Stimulated activated naive CD4-positive, alpha-beta T cell treated with Interleukin-2 at 50 U/mL for 16 hours (primary cell): Measurements from ENCODE around the gene KIRREL3.
"Not testable (repeated sequence)": the region's sequence is repeated elsewhere in the genome, so short reads cannot be mapped to it uniquely, and the experiment has no call there.

Experiments
- DNase-seq: peaks from one replicate; lab custom pipeline; 2025; lab: John Stamatoyannopoulos, UW

KIRREL3 gene

DNA sequence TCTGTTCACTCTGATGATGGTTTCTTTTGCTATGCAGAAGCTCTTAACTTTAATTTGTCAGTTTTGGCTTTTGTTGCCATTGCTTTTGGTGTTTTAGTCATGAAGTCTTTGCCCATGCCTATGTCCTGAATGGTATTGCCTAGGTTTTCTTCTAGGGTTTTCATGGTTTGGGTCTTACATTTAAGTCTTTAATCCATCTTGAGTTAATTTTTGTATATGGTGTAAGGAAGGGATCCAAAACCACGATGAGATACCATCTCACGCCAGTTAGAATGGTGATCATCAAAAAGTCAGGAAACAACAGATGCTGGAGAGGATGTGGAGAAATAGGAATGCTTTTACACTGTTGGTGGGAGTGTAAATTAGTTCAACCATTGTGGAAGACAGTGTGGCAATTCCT lies 48.0 kb downstream of the KIRREL3 start:
- DNase-seq: not testable (repeated sequence)

DNA sequence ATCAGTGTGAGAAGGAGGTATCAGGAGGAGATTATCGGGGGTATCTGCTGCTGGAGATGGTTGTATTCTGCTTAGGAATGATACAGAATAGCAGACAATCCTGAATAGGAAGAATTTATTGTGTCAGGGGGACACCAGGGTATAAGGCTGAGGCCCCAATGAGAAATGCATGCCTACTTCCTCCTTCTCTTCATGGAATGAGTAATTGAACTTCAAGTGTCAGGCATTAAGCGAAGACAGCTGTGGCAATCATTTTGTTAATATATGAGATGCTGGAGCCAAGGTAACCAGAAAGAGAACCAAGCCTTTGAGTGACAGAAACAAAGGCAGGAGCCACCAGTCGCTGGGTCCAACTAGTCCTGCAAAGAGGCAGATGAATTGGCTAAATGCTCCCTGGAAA lies 49.1 kb downstream of the KIRREL3 start:
- no peak for DNase-seq

DNA sequence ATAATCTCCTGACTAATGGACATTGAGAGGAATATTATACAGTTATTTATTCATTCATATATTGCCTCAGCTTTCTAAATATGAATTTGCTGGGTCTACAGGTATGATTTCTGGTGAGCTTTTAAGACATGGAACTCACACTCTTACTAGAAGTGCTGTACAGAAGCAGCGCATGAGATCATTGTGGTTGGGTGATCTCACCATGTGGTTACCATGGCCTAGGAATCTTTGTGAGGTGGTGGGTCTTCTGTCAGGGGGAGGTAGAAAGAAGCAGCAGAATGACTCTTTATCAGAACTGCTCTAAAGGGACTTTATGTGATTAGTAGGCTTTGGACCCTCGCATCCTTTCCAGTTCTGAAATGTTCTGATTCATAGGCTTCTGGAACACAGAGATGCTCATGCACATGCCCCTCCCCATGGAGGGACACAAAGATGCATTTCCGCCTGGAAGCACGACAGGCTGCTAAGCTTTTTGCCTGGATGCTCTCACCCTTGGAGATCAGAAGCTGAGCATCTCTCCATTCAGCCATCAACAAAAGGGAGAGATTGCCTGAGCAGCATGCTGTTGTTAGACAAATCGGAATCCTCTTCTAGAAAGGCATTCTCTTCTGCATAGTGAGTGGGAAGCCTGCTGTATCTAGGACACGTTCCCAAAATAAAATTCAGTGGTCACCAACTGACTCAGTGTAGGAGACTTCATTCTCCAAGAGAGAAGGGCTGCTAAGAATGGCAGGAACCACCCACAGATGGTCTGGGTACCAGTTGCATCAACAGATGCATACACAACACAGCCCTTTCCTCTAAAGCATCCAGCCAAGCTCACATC lies 51.3 kb downstream of the KIRREL3 start:
- DNase-seq: no peak

DNA sequence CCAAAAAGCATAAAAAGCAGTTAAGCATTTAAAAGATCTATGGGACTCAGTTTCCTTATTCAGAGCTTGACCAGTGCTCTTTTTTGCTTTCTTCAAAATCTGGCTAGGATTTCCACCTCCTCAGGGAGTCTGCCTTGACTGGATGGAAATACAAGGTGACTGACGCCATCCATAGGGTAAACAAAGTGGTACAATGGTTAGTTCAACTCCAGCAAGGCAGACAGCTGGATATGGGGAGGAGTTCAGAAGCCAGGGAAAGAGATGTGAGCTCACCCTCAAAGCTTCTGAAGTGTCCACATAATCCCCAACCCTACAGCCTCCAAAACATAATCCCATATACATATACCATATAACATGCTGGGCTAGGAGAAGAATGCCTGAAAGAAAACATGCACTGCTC lies 52.0 kb downstream of the KIRREL3 start:
- no peak for DNase-seq

DNA sequence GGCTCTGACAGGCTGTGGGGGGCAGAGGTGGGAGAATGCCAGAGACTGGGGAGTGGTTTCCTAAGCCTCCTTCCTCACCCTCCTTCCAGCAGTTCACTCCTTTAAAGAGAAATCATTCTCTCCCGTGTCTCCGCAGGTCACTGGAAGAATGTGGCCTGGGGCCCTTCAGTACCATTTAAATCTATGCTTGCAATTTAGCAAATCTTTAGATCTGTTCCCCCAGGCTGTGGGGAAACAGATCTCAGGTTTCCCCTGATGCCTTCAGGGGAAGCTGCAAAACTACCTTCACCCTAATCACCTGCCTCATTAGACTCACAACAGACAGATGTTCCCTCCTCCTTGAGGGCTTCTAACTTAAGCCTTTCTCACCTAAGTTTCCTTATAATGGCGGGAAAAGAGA lies 55.3 kb downstream of the KIRREL3 start:
- DNase-seq: no peak

DNA sequence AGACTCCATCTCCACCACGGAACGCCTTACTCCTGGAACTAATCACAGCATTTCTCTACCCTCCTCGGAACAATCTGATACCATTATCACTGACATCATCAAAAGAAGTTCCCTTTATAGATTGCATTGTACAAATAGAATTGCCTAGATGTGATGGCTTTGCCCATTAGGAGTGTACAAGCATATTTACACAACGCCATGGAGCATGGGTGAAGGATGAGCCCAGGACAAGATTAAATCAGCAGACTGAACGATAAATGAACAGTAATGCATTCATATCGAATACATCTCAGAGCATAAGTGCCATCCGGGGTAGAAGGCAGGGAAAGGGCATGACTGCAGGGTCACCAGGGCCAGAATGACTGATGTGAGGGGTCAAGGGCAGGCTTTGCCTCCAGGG lies 57.3 kb downstream of the KIRREL3 start:
- DNase-seq: no peak

DNA sequence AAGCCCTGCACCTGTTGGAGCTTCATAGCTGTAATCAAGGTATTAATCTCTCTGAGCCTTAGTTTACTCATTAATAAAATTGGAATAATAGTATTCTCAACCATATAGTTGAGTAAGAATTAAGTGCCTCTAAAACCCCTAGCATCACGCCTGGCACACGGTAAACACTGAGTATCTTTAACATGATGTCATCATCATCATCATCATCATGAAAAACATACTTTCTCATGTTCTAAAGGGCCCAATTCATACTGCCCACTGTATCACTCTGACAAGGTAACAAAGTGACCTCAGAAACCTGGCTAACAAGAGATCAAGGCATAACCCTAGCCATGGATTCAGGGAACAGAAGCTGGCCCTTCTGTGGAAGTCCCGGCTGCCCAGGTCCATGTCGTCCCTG lies 58.4 kb downstream of the KIRREL3 start:
- no peak for DNase-seq

DNA sequence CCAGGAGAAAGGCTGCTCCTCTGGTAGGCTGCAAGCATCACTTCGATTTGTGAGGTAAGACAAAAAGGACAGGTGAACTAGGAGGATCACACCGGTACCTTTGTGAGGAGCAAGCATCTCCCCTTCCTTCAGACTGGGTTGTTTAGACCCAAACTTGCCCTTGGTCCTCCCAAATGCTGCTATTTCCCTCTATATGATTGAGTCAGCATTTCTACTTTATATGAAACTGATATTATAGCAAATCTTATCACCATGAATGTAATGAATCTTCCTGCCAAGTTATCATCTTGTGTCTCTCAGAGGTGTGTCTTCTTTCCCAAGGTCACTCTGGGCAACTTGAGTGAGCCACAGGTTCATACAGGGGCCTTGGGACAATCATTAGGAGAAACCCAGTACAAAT lies 61.0 kb downstream of the KIRREL3 start:
- DNase-seq: no peak

DNA sequence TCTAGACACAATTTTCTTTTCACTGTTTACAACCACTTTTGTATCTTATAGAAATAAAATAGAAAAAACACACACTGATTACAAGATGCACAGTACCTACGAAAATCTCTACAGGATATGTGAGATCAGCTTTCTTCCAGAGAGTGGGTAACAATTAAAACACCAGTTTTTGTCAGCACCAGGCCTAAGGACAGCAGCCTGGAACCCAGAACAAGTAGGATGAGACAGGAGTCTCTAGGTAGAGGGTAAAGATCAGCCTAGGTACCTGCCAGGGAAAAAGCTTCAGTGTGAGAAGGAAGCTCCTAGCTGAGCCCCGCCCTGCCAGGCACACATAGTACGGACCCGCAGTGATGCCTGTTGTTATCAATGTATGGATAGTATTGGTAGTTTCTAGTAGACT lies 61.9 kb downstream of the KIRREL3 start:
- DNase-seq: no peak

DNA sequence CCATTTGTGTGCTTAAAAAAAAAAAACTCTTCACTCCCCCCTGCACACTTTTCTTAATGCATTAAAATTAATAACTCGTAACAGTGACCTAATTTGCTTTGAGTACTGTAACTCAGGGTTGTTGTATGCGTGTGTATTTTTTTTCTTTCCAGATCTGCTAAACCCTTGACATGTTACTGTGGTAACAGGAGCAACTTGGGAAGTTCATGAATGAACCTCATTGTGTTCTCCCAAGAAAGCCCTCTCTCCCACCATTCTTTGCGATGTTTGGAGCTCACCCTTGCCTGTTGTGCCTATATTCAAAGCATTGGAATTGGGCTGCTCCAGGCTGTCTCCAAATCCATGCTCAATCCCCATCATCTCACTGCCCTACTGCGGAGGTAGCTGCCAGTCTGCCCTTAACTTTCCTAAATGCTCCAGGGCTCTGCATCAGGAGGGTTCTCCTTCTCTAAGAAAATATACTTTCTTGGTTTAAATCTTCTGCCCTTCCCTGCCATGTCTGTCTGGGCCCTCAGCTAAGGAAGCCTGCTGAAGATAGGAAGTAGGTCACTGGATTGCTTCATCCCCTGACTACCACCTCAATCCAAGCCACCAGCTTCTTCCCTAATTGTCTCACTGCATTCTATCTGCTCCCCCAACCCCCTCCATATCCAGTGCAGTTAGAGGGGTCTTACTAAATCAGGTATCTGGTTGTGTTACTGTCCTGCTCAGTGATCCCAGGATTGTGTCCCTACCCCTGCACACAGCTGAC lies 70.3 kb downstream of the KIRREL3 start:
- no peak for DNase-seq

DNA sequence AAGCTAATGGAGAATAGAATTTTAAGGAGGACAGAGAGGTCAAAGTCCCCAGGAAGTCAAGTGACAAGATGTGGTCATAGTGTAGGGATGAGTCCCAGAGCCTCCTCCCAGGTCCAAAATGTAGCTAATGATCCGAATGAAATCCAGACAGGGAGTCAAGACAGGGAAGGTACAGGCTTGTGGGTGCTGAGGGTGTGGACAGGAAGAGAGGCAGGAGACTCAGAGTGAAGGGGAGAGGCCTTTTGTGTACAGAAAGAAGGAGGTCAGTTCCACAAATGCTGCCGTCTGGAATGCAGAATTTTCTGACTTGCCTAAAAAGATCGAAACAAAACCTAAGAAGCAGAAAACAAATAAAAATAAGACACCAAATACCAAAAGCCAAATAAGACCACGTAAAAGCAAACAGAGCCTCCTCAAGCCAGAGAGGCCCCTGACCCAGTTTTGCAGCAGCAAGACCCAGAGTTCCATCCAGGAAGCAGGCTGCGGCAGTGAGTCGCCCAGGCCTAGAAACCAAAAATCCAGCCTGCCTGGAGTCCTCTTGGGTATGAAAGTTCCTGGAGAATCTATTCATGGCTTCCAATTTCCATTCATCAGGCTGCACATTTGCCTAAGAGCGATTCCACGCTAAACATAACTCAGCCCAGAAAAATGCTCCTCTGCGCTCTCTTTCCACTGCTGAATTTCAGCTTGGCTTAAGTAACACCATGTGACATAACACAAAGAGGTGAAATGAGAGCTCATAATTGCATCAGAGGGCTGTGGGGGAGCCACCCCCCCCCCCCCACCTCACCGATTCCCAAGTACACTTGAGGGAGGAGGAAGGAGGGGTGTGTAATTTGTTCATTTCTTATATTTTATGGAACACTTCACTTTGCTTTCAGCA lies 71.2 kb downstream of the KIRREL3 start:
- no peak for DNase-seq

DNA sequence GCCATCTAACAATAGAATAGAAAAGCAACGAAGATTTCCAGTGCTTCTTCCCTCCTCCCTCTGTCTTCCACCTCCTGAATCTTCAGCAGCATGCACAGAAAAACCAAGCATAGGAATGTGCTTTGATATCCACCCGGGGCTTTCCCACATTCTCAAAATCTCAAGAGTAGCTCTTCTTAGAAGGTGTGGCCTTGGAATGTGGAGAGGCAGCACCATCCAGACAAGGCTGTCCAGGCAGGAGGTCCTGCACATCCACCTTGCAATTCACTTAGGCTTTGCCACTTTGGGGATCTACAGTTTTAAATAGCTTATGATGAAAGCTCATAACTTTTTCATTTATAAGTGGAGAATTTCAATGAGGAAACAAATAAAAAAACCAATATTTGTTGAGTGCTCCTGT lies 72.9 kb downstream of the KIRREL3 start:
- DNase-seq: no peak

DNA sequence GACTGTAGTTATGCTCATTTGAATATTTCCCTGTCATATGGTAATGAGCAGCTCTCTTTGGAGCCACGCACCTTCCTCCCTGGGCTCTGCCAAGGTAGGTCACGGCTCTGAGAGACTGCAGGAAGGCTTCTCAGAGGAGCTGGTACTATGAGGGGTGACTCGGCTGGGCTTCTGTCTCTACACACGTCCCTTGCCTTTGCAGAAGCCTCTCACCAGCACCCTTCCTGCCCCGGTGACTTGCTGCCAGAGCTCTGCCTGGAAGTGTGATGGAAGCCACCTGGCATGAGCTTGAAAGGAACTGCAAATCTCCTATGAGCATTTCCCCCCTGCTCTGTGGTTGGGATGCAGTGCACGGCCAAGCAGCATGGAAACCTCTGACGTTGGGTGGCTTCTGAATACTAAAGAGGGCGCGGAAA lies 74.2 kb downstream of the KIRREL3 start:
- no peak for DNase-seq

DNA sequence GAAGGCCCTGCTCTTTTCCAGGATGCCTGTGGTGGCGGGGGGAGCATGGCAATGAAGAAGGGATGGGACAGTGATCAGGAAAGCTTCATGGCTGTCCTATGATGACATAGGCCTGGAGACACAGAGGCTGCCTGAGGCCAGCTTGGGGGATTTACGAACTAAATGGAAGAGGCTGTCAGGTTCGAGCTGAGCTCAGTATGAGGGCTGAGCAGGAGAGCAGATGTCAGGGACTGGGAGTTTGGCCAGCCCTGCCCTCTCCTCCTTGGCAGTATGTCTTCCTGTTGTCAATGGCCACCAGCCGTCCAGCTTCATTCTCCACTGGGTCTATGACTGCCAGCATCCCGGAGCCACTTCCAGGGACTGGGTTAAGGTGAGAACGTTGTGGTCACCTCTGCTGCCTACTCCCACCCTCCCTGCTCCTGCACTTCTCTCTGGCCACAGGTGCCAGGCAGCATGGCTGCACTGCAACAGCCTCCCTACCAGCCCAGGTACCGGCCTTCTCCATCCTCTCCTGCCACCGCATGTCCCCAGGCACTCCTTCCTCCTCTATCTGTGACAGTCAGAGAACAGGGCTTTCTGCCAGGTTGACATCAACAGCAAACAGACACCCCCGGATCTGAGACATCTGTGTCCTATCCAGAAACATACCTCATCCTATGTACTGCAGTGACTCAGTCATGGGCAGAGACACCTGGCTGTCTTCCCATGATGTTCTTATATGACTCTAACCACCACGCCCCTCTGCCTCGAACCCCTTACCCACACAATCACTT lies 75.1 kb downstream of the KIRREL3 start:
- no peak for DNase-seq

DNA sequence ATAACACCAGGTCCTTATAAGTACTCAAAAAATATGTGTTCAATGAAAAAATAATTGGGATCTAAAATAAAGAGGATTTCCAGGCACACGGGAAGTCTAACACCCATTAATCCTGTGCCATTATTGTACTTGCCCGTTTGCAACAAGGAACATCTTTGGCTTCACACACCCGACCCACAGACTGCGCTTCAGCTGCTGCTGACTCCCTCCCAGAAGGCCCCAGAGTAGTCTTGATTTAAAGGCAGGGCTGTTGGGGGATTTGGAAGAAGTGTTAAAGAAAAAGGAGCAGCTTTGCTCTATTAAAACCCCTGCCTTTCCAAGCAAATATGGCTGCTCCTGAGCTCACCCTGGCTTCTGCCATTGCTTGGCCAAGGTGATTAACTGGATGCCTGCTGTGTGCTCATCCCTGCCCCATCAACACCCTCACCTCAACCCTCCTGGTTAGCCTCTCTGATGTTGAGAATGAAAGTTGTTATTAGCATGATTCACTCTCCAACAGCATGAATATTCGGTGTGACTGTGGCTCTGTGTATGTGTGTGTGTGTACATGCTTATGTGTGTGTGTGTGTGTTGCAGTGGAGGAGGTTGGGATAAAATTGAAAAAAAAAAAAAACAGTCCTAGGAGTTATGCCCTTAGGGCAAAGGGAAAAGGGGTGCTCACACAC lies 76.1 kb downstream of the KIRREL3 start:
- DNase-seq: no peak

DNA sequence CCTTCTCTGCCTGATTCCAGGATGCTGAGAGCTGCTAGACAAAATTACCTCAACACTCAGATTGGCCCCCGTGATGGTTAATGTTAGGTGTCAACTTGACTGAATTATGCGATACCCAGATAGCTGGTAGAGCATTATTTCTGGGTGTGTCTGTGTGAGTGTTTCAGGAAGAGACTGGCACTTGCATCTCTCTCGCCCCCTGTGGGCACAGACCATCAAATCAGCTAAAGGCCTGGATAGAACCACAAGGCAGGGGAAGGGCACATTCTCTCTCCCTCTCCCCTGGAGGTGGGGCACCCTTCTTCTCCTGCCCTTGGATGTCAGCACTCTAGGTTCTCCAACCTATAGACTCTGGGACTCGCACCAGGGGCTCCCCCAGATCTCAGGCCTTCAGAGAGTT lies 79.7 kb downstream of the KIRREL3 start:
- no peak for DNase-seq

DNA sequence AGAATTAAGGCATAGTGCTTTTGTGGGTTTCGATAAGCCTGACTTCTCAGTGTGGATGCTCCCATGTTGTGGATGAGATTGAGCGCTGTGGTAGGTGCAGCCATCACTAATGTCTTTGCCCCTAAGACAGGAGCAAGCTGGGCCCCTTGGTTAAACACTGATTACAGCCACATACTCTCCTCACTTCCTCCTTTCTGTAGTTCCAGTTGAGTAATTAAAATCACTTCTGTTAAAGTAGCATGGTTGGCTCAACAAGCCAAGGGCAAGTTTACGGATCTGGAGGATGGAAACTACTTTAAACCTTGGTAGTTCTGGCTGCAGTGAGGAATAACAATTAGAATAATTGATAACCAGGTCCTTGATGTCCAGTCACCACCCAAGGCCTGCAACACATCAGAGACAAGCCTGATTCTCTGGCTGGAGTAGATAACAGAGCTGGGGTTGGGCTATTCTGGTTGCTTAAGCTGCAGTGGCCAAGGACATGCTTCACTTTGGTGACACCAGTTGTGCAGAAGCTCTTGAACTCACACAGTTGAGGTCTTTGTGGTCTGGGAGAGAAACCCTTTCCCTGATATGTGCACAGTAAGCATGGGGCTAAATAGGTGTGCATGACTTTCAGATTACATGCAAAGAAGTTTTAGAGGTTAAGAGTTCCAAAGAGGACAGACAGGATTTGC lies 81.3 kb downstream of the KIRREL3 start:
- DNase-seq: no peak

DNA sequence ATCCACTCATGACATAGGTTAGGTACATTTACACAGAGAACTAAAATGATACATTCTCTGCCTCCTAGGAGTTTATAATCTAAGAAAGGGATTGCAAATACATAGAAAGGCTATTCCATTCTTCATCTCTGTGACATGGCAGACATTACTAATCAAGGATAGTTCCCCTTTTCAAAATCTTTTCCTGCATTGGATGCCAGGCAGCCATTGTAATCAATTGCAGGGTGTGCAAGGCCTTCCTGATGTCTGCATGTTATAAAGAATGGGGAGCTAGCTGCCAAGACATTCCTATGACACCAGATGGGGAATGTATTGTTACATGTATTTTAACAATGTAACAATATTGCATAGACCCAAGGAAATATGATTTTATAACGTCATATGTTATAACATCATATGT lies 82.0 kb downstream of the KIRREL3 start:
- DNase-seq: no peak

DNA sequence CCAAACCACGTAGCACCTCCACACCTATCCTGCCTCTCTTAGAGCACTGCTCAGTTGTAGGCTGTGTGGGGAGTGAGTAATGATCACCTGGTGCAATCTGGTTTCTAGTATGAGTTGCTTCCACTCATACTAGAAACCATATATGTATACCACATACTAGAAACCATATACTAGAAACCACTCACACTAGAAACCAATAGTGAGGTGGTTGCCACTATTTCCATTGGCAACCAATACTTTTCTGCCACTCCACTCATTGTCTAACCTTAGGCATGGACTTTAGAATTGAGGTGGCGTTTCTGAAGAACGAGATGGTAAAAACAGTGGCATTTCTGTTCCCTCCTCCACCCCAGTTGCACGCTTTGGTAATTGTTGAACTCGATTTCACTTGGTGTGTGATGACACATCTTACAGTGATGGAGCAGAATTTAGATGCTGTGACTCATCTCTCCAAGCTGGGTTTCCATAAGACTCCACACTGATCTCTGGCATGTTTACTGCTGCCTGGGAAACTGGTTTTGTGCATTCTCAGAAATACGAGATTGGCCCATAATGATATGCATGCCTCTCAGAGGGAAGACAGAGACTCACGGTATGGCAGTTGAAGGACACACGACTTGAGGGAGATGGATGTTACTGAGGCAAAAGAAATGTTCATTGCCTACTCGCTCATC lies 82.9 kb downstream of the KIRREL3 start:
- no peak for DNase-seq

DNA sequence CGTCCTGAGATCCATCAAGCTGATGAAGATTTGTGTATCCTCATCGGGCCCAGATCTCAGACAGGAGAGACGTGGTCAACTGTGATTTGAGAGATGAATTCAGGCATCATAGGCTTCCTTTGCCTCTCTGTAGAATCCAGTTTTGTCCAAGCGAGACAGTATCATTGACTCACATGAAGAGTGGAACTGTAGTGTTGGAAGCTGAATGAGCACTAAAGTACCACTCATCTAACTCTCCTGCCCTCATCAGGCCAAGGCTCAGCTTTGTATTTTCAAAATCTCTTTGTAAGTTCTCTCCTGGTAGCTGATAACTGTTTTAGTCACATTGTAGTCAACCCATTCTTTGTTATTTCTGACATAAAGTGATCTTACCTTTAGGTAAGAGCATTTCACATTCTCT lies 85.1 kb downstream of the KIRREL3 start:
- no peak for DNase-seq
